ENCODE data around the gene C1QL1.

C1QL1 gene

DNA sequence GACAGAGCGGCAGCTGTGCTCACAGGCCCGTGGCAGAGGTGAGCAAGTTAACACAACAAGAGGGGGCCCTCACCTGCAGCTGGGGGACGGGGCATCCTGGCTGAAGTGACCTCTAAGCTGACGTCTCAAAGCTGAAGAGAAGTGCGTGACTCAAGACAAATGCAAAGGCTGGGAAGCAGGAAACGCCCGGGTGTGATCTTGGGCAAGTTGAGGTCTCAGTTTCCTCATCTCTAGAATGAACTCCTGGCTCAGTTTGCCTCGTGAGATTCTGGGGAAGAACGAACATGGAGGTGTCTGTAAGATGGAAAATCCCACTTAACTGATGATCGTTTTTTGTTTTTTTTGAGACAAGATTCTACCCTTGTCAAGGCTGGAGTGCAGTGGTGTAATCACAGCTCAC lies 40.1 kb upstream of the C1QL1 start:
- no peaks in the 10 kb centered on the region for H3K36me3 ChIP-seq (ENCODE audit: insufficient read depth, low read length)
- H3K4me3 ChIP-seq (ENCODE audit: low read depth in 1 of 2, low read length in 2 of 2) = no peak overlapping the region
- H3K9ac ChIP-seq (ENCODE audit: low read depth, low read length) = no peak overlapping the region
- H3K4me2 ChIP-seq (ENCODE audit: insufficient read depth, low read length) = no peak overlapping the region
- ATAC-seq (ENCODE audit: insufficient read depth, low read depth) (no peak), DNase-seq (no peak)
- H3K79me2 ChIP-seq (ENCODE audit: insufficient read depth, low read length) = no peaks in the 10 kb centered on the region
- H2AFZ ChIP-seq (ENCODE audit: low read depth, low read length) = no peak overlapping the region
- peaks cover 2% of the 10 kb centered on the region for H3K27me3 ChIP-seq (ENCODE audit: insufficient read depth, low read length, poor library complexity)
- H3K4me1 ChIP-seq (ENCODE audit: insufficient read depth, low read length) = no peaks in the 10 kb centered on the region
- no peak overlapping the region for H3K27ac ChIP-seq (ENCODE audit: low read length)
- H3K9me3 ChIP-seq (ENCODE audit: insufficient read depth, low read length, severe bottlenecking) = no peaks in the 10 kb centered on the region
- H4K20me1 ChIP-seq (ENCODE audit: insufficient read depth, low read length) = no peaks in the 10 kb centered on the region
- TF ChIP-seq EZH2 (IDR thresholded peaks at IDR 0.05; ENCODE audit: borderline replicate concordance, low read depth, low read length, severe bottlenecking) = no peak
- TF ChIP-seq, protein P1, sequence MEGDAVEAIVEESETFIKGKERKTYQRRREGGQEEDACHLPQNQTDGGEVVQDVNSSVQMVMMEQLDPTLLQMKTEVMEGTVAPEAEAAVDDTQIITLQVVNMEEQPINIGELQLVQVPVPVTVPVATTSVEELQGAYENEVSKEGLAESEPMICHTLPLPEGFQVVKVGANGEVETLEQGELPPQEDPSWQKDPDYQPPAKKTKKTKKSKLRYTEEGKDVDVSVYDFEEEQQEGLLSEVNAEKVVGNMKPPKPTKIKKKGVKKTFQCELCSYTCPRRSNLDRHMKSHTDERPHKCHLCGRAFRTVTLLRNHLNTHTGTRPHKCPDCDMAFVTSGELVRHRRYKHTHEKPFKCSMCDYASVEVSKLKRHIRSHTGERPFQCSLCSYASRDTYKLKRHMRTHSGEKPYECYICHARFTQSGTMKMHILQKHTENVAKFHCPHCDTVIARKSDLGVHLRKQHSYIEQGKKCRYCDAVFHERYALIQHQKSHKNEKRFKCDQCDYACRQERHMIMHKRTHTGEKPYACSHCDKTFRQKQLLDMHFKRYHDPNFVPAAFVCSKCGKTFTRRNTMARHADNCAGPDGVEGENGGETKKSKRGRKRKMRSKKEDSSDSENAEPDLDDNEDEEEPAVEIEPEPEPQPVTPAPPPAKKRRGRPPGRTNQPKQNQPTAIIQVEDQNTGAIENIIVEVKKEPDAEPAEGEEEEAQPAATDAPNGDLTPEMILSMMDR (IDR thresholded peaks at IDR 0.05; ENCODE audit: borderline replicate concordance, extremely low read depth, low read length, poor library complexity, severe bottlenecking) = no peak

DNA sequence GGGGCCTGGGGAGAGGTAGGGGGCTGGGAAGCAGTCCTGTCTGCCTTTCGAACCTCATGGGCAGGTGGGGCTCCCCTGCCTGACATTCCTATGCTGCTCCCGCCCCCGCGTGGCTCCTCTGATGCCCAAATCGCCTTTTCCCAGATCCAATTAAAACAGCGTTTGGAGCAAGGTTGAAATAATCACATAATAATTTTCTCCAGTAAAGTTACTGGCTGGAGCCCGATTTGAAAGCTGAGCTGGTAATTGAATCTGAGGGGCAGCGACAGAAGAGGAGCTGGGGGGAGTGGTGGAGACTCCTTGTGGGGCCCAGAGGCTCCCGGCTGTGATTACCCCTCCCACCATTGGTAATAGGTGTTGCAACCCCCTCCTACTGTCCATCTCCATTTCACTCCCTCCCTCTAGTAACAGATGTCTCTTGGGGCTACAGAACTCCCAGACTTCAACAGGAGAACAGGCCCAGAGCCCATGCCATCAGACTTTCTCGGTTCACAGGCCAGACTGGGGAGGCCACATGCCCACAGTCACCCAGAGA lies 38.9 kb upstream of the C1QL1 start:
- H2AFZ ChIP-seq (ENCODE audit: low read depth, low read length) = no peak overlapping the region
- no peaks in the 10 kb centered on the region for H3K36me3 ChIP-seq (ENCODE audit: insufficient read depth, low read length)
- no peak overlapping the region for H3K4me2 ChIP-seq (ENCODE audit: insufficient read depth, low read length)
- no peaks in the 10 kb centered on the region for H4K20me1 ChIP-seq (ENCODE audit: insufficient read depth, low read length)
- DNase-seq = no peak
- no peaks in the 10 kb centered on the region for H3K79me2 ChIP-seq (ENCODE audit: insufficient read depth, low read length)
- H3K4me1 ChIP-seq (ENCODE audit: insufficient read depth, low read length) = no peaks in the 10 kb centered on the region
- peaks cover 2% of the 10 kb centered on the region for H3K27me3 ChIP-seq (ENCODE audit: insufficient read depth, low read length, poor library complexity)
- H3K4me3 ChIP-seq (ENCODE audit: low read depth in 1 of 2, low read length in 2 of 2) = no peak overlapping the region
- no peak overlapping the region for H3K9ac ChIP-seq (ENCODE audit: low read depth, low read length)
- TF ChIP-seq, protein P1 (IDR thresholded peaks at IDR 0.05; ENCODE audit: borderline replicate concordance, extremely low read depth, low read length, poor library complexity, severe bottlenecking) = no peak
- no peak for TF ChIP-seq EZH2 (IDR thresholded peaks at IDR 0.05; ENCODE audit: borderline replicate concordance, low read depth, low read length, severe bottlenecking)
- H3K9me3 ChIP-seq (ENCODE audit: insufficient read depth, low read length, severe bottlenecking) = no peaks in the 10 kb centered on the region
- ATAC-seq (ENCODE audit: insufficient read depth, low read depth) = no peak
- H3K27ac ChIP-seq (ENCODE audit: low read length) = no peak overlapping the region

DNA sequence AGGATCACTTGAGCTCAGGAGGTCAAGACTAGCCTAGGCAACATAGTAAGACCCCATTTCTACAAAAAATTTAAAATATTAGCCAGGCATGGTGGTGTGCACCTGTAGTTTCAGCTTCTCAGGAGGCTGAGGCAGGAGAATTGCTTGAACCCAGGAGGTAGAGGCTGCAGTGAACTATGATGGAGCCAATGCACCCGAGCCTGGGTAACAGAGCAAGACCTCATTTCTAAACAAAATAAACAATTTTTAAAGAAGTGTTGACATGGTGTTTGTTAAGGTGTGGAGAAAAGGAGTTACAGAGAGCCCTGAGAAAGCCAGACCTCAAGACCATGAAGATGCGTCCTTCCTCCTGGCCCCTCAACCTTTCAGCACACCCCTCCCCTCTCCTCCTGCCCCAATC lies 37.6 kb upstream of the C1QL1 start:
- Histone ChIP-seq H2AFZ (ENCODE audit: low read depth, low read length) (no peak overlapping the region), H3K4me2 (ENCODE audit: insufficient read depth, low read length) (no peak overlapping the region), H3K27me3 (ENCODE audit: insufficient read depth, low read length, poor library complexity) (peaks cover 2% of the 10 kb centered on the region), H3K4me1 (ENCODE audit: insufficient read depth, low read length) (no peaks in the 10 kb centered on the region), H3K4me3 (ENCODE audit: low read depth in 1 of 2, low read length in 2 of 2) (no peak overlapping the region), H3K79me2 (ENCODE audit: insufficient read depth, low read length) (no peaks in the 10 kb centered on the region), H3K9ac (ENCODE audit: low read depth, low read length) (no peak overlapping the region), H3K27ac (ENCODE audit: low read length) (no peak overlapping the region), H3K36me3 (ENCODE audit: insufficient read depth, low read length) (no peaks in the 10 kb centered on the region), H4K20me1 (ENCODE audit: insufficient read depth, low read length) (no peaks in the 10 kb centered on the region), H3K9me3 (ENCODE audit: insufficient read depth, low read length, severe bottlenecking) (no peaks in the 10 kb centered on the region)
- TF ChIP-seq, protein P1 (IDR thresholded peaks at IDR 0.05; ENCODE audit: borderline replicate concordance, extremely low read depth, low read length, poor library complexity, severe bottlenecking) = no peak
- DNase-seq = no peak
- no peak for ATAC-seq (ENCODE audit: insufficient read depth, low read depth)

DNA sequence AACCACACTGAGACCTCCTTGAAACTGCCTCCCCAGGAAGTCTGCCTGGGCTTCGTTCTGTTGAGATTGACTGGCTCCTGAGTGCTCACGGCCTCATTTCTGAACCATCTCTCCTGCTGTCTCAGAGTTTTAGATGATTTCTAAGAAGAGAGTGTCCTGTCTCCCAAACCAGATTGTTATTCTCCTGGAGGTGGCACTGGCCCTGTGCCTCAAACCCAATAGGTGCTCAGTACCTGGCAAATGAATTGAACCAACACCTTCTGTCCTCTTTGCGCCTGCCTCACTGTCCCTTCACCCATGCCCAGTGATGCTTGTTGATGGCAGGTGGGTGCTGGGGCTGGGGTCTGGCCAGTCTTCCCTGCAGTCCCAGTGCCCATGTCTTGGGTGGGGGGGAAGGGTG lies 36.3 kb upstream of the C1QL1 start:
- Histone ChIP-seq H3K4me1 (ENCODE audit: insufficient read depth, low read length) (no peaks in the 10 kb centered on the region), H3K4me3 (ENCODE audit: low read depth in 1 of 2, low read length in 2 of 2) (no peak overlapping the region), H3K36me3 (ENCODE audit: insufficient read depth, low read length) (no peaks in the 10 kb centered on the region), H3K27ac (ENCODE audit: low read length) (no peak overlapping the region), H3K79me2 (ENCODE audit: insufficient read depth, low read length) (no peaks in the 10 kb centered on the region), H3K9ac (ENCODE audit: low read depth, low read length) (no peak overlapping the region), H3K4me2 (ENCODE audit: insufficient read depth, low read length) (no peak overlapping the region), H2AFZ (ENCODE audit: low read depth, low read length) (no peak overlapping the region), H4K20me1 (ENCODE audit: insufficient read depth, low read length) (no peaks in the 10 kb centered on the region), H3K9me3 (ENCODE audit: insufficient read depth, low read length, severe bottlenecking) (no peaks in the 10 kb centered on the region), H3K27me3 (ENCODE audit: insufficient read depth, low read length, poor library complexity) (peaks cover 2% of the 10 kb centered on the region)
- DNase-seq = no peak
- TF ChIP-seq, protein P1 (IDR thresholded peaks at IDR 0.05; ENCODE audit: borderline replicate concordance, extremely low read depth, low read length, poor library complexity, severe bottlenecking) = no peak
- TF ChIP-seq EZH2 (IDR thresholded peaks at IDR 0.05; ENCODE audit: borderline replicate concordance, low read depth, low read length, severe bottlenecking) = no peak
- no peak for ATAC-seq (ENCODE audit: insufficient read depth, low read depth)
